Stimulated activated CD4-positive, alpha-beta T cell treated with anti-CD3 and anti-CD28 coated beads, Interleukin-2, amount 100 ng/mL, for 24 hours (primary cell): ENCODE results near the gene GAS7.
A peak's percentile ranks its signal among the peaks of the same experiment; 100 is the strongest.

Source experiments
- DNase-seq, 2 donors: peaks; one replicate each; pipeline ENCODE4 v3.0.0-alpha.2; 2020

Gene GAS7

GRCh38 chr17:9973669-9974447 lies 224.5 kb downstream of the GAS7 start:
- DNase-seq: no peak

- DNase-seq: no peak
These were observed 226.4 kb downstream of the GAS7 start for GRCh38 chr17:9971991-9972390.

GRCh38 chr17:9969301-9969935 lies 229.0 kb downstream of the GAS7 start:
- no peak for DNase-seq

- DNase-seq: no peak
These were observed 229.5 kb downstream of the GAS7 start for GRCh38 chr17:9968881-9969280.

DNA sequence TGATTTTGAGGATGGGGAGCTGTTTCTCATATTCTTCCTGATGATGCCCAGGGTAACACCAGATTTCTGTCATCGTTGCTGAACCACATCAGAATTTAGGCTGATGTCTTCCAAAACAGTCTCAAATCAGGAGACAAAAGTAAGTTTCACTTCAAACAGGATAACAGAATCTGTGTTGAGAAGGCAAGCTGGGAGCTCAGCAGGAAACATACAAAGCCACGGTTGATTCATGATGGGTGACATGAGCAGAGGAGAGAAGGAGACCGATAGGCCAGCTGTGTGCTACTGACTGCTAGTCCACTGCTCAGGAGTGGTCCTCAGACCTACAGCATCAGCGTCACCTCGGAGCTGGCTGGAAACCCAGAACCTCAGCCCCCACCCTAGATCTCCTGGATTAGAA lies 230.4 kb downstream of the GAS7 start:
- no peak for DNase-seq

GRCh38 chr17:9959377-9959981 lies 238.9 kb downstream of the GAS7 start:
- DNase-seq: peak; percentile 36 to 62

GRCh38 chr17:9958586-9959281 lies 239.7 kb downstream of the GAS7 start:
- no peak for DNase-seq

GRCh38 chr17:9957244-9957643 lies 241.2 kb downstream of the GAS7 start:
- no peak for DNase-seq

GRCh38 chr17:9956474-9957131 lies 241.8 kb downstream of the GAS7 start:
- DNase-seq: no peak

DNA sequence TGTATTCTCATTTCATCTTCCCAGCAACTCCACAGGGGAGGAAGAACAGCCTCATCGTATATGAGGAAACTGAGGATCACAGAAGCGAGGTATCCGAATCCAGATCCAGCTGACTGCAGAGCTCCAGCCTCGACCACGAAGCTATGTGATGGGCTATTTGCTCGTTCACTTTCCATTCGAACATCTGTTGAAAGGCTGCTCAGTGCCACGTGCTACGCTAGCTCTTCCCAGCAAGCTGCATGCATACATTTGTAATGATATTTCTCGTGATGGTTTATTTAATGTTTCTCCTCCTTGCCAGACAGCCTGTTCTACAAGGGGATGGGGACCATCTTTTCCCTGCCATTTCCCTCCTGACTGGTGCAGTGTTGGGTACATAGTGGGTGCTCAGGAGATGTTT lies 244.9 kb downstream of the GAS7 start:
- no peak for DNase-seq

GRCh38 chr17:9951803-9952202 lies 246.6 kb downstream of the GAS7 start:
- DNase-seq: no peak

DNA sequence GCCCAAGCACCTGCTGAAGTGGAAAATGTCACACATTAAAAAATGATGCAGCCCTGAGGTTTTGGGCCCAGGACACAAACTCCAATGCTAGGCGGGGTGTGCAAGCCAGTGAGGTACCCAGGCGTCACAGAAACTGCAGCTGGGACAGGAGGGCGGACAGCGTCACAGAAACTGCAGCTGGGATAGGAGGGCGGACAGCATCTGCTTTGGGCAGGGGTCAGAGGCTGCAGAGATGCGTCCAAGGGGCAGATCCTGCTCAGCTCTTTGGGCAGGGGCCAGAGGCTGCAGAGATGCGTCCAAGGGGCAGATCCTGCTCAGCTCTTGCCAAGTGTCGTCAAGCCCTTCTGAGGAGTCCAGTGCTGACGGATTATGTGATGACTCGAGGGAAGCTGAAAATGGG lies 249.5 kb downstream of the GAS7 start:
- DNase-seq: no peak

GRCh38 chr17:9944704-9945103 lies 253.7 kb downstream of the GAS7 start:
- DNase-seq: no peak

DNA sequence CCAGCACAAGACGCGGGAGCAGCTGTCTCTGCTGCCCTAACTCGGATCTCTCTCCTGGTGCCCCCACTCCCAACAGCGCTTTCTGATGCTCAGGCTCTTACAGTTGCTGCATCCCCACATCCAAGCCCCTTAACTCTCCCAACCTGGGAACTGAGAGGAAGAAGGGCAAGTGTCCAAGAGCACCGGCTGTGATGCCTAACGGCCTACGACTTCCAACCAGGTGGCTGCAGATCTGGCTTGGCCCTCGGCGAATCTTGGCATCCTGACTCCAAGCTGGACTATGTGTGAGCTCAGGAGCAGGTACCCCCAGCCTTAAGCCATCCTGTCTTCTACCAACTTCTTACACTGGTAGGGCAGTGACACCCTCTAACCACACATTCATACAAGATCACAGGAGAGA lies 255.1 kb downstream of the GAS7 start:
- DNase-seq: no peak

GRCh38 chr17:9942885-9943284 lies 255.5 kb downstream of the GAS7 start:
- no peak for DNase-seq

- DNase-seq: no peak
These were observed 257.1 kb downstream of the GAS7 start for GRCh38 chr17:9941305-9941704.

DNA sequence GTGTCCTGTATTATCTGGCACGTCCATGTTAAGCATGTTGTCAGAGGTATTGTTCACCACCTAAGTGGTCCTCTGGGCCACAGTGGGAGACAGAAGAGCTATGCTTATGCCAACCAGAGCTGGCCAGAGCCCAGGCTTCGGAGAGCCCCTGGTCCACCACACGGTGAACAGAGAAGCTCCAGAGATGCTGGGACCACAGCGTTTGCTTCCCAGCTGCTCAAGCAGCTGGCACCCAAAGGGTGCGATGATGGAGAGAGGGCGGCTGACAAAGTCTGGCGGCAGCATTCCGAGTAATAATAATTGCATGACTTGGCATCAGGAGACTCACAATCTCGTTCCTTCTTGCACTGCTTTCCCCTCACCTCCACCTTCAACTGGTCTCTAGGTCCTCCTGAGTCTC lies 257.6 kb downstream of the GAS7 start:
- DNase-seq: no peak

DNA sequence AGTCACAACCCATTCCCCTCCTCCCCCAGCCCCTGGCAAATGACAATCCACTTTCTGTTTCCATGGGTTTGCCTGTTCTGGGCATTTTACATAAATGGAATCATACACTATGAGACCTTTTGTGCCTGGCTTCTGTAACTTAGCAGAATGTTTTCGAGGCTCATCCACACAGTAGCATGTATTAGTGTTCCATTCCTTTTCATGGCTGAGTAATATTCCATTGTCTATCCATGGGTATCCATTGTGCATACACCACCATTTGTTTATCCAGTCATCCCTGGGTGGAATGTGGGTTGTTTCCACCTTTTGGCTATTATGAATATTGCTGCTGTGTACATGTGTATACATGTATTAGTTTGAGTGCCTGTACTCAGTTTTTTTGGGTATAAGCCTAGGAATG lies 259.6 kb downstream of the GAS7 start:
- DNase-seq: no peak

GRCh38 chr17:9937901-9938300 lies 260.5 kb downstream of the GAS7 start:
- no peak for DNase-seq

DNA sequence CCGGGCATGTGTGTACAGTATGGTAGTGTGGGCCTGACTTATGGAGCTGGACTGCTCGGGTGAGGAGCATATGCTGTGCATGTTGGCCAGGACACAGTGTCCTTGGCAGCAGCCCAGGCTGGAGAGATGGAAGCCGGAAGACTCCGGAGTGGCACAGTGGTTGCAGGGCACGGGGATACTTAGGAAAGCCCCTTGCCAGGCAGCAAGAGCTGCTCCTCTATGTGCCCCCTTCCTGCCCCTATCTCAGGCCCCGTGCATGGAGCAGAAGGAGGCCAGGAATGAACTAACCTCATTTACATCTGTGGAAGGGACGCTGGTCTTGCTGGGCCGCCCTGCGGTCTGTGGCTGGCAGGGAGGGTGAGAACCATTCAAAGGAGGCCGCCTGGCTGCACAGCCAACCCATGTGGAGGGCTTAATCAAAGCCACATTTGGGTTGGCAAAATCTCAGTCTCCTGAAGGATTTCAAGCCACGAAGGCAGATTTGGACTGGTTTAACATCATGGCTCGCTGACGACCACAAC lies 261.1 kb downstream of the GAS7 start:
- no peak for DNase-seq

- no peak for DNase-seq
These were observed 262.3 kb downstream of the GAS7 start for GRCh38 chr17:9936095-9936494.

DNA sequence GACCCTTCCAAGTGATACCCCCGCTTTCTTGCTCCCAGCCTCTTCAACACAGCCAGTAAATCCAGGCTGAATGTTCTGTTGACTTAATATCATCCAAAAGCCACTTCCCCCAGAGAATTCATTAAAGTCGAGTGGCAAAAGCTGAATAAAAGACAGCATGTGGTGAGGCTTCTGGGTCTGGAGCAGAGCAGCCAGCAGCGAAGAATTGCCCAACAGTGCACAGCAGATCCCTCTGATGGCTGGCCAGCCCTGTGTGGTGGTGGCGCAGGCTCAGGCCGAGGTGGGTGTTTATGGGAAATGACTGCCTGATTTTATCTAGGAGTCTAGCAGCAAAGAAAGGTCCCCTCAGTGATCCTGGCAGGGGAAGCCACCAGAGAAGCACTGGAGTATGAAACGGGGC lies 263.0 kb downstream of the GAS7 start:
- DNase-seq: no peak

GRCh38 chr17:9934331-9934730 lies 264.1 kb downstream of the GAS7 start:
- no peak for DNase-seq
